SK-N-MC (cell line): Measurements from ENCODE around the gene TRPM1.

Experiments
- DNase-seq: peaks from one replicate; pipeline ENCODE4 v3.0.0-alpha.2; 2011; ENCODE audit warnings: low read depth, low spot score
- H3K27ac ChIP-seq: fragments of 200-600 bp; sonication (generic); 2 replicates; pipeline ENCODE4 v1.5.1; 2016; ENCODE audit warnings: mixed run types
- H3K36me3 ChIP-seq: fragments of 200-600 bp; sonication (generic); 2 replicates; pipeline ENCODE4 v1.6.1; 2017; ENCODE audit warnings: antibody characterized with exemption, low read length, mixed read lengths; ENCODE audit not compliant: insufficient read depth
- H3K4me3 ChIP-seq: fragments of 200-600 bp; sonication (generic); 2 replicates; pipeline ENCODE4 v1.5.1; 2016
- H3K9ac ChIP-seq: fragments of 200-600 bp; sonication (generic); 2 replicates; pipeline ENCODE4 v1.8.0; 2017; ENCODE audit warnings: mixed run types, mixed read lengths; ENCODE audit not compliant: insufficient read length
- H3K9me3 ChIP-seq: fragments of 200-600 bp; sonication (generic); 2 replicates; pipeline ENCODE4 v1.6.1; 2017; ENCODE audit warnings: low read depth, mild to moderate bottlenecking, antibody characterized with exemption, low read length, moderate library complexity, mixed read lengths
- EZH2 ChIP-seq: fragments of 200-600 bp; sonication (generic); IDR thresholded peaks from one replicate; pipeline ENCODE4 v1.6.1; 2017; ENCODE audit warnings: antibody characterized with exemption
- FOXP2 ChIP-seq: optimal IDR thresholded peaks from 2 replicates; pipeline ENCODE3; 2011; ENCODE audit warnings: mild to moderate bottlenecking, moderate library complexity; ENCODE audit not compliant: insufficient read depth; ENCODE audit errors: extremely low read length, control extremely low read depth
- POLR2AphosphoS5 ChIP-seq: IDR thresholded peaks from 2 replicates; pipeline ENCODE4 v1.6.1; 2012; ENCODE audit warnings: mild to moderate bottlenecking, low read depth, low read length, borderline replicate concordance

The TRPM1 gene

DNA sequence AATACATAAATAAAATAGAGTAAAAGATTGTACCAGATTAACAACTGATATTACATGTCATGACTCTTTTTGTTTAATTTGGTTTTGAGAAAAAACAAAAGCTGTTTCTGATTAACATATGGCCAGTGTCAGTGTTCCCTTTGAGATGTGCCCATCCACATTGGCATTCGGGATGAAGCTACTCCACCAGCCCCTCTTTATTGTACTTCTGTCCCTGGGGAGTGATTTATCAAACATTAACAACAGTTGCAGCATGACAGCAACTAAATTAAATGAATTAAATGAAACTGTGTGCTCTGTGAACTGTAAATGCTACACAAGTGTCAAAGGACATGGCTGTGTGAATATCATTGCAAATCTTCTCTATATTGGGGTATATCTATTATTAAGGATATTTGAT lies 84.2 kb downstream of the TRPM1 start:
- no peak overlapping the region for H3K27ac ChIP-seq
- no peaks in the 10 kb centered on the region for H3K36me3 ChIP-seq
- no peak overlapping the region for H3K9ac ChIP-seq
- no peak overlapping the region for H3K4me3 ChIP-seq
- no peaks in the 10 kb centered on the region; the same call in 1 of the 2 replicates for H3K9me3 ChIP-seq
- DNase-seq = no peak
- TF ChIP-seq POLR2AphosphoS5 (no peak), FOXP2 (no peak), EZH2 (no peak)

DNA sequence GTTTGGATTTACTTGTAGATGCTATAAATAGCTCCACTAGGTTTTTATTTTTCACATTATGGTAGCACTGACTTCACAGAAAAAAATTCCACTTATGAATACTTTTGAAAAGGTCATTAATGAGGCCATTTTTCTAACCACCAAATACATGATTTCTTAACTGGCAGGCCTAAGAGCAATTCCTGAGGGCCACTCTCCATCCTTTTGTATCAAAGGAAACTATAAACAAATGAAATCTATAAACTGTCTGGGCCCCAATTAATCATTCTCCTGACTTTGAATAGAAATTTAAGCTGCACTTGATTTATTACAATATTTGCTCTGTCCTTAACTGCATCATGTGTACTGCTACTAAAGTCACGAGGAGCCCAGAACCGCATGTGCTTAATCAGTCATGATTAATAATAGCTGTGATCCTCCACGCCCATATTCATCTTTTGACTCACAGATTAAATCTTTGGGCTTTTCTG lies 85.0 kb downstream of the TRPM1 start:
- no peaks in the 10 kb centered on the region for H3K36me3 ChIP-seq
- DNase-seq = no peak
- H3K4me3 ChIP-seq = no peak overlapping the region
- H3K9ac ChIP-seq = no peak overlapping the region
- TF ChIP-seq FOXP2 (no peak), POLR2AphosphoS5 (no peak), EZH2 (no peak)
- no peak overlapping the region for H3K27ac ChIP-seq
- no peaks in the 10 kb centered on the region; the same call in 1 of the 2 replicates for H3K9me3 ChIP-seq

DNA sequence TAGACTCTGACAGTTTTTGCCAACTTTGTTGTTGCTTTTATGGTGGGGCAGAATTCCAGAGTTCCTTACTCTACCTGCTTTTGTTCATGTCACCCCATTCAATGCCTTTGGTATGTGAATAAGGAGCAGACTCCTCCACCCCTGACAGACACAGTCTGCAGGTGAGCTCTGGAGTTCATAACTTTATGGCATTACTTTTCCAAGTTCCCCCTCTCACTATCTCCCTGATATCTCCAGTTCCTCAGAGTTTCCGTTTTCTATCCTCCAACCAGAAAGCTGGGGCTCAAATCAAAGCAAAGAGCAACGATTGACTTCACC lies 87.0 kb downstream of the TRPM1 start:
- no peak overlapping the region for H3K27ac ChIP-seq
- no peak overlapping the region for H3K9ac ChIP-seq
- TF ChIP-seq EZH2 (no peak), FOXP2 (no peak), POLR2AphosphoS5 (no peak)
- no peak for DNase-seq
- H3K4me3 ChIP-seq = no peak overlapping the region
- H3K9me3 ChIP-seq = no peaks in the 10 kb centered on the region; the same call in 1 of the 2 replicates
- no peaks in the 10 kb centered on the region for H3K36me3 ChIP-seq

DNA sequence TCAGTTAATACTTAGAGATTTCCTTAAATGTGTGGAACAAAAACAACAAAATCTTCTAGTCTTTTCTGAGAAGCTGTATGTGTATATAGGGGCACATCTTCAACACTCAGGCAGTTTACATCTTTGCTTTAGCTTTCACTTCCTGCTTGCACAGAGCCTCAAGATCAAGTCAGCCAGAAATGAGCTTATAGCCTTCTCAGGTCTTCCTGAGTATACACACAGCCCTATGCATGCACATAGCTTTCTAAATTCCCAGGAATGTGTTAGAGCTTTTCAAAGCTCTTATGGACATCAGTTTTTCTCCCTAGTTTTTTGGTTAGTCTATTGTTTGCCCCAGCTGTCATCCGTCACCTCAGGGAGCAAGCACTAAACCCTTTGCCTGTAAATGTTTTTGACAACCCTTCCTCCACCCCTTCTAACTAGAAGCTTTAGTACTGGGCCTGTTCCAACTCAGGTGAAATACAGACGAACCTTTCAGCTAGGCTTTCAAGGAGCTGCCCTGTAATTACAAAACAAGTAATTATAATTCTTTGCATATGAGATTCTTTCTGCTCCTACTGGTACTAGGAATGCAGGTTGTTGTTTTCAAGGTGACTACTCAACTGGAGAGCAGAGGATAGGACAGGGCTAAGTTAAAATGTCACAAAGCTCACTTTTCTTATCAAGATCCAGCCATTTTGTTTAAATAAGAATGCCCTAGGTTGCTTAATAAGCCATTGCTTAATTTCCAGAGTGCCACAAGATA lies 87.5 kb downstream of the TRPM1 start:
- Histone ChIP-seq H3K27ac (no peak overlapping the region), H3K9ac (no peak overlapping the region), H3K36me3 (no peaks in the 10 kb centered on the region), H3K9me3 (no peaks in the 10 kb centered on the region; the same call in 1 of the 2 replicates), H3K4me3 (no peak overlapping the region)
- TF ChIP-seq FOXP2 = no peak
- no peak for TF ChIP-seq POLR2AphosphoS5
- no peak for TF ChIP-seq EZH2
- no peak for DNase-seq

DNA sequence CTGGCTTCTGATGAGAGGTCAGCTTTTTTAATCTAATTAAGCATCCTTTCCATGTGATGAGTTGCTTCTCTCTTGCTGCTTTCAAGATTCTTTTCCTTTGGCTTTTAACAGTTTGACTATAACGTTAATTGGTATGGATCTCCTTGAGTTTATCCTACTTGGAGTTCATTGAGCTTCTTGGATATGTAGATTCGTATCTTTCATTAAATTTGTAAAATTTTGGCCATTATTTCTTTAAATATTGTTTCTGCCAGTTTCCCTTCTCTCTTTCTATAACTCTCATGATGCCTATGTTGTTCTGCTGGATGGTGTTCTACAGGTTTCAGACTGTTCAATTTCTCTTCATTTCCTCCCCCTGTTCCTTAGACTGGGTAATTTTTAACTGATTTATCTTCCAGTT lies 89.1 kb downstream of the TRPM1 start:
- DNase-seq = no peak
- Histone ChIP-seq H3K36me3 (no peaks in the 10 kb centered on the region), H3K27ac (no peak overlapping the region), H3K9ac (no peak overlapping the region), H3K9me3 (no peaks in the 10 kb centered on the region; the same call in 1 of the 2 replicates), H3K4me3 (no peak overlapping the region)
- no peak for TF ChIP-seq FOXP2
- no peak for TF ChIP-seq POLR2AphosphoS5
- TF ChIP-seq EZH2 = no peak

DNA sequence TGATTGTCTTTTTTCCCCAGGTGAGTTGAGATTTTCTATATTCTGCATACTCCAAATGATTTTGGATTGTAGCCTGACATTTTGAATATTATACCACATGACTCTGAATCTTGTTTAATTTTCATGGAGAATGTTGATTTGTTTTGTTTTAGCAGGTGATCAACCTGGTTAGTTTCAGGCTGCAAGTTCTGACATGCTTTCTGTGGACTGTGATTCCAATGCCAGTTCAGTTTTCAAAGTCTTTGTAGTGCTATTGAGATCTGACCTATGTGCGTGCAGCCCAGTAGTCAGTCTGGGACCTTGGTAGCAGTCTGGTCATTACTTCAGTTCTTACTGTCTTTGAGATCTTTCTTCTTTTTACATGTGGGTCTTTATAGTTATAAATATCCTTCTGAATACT lies 91.5 kb downstream of the TRPM1 start:
- Histone ChIP-seq H3K9ac (no peak overlapping the region), H3K9me3 (no peaks in the 10 kb centered on the region; the same call in 1 of the 2 replicates), H3K4me3 (no peak overlapping the region), H3K27ac (no peak overlapping the region), H3K36me3 (no peaks in the 10 kb centered on the region)
- no peak for TF ChIP-seq FOXP2
- TF ChIP-seq POLR2AphosphoS5 = no peak
- TF ChIP-seq EZH2 = no peak
- no peak for DNase-seq

DNA sequence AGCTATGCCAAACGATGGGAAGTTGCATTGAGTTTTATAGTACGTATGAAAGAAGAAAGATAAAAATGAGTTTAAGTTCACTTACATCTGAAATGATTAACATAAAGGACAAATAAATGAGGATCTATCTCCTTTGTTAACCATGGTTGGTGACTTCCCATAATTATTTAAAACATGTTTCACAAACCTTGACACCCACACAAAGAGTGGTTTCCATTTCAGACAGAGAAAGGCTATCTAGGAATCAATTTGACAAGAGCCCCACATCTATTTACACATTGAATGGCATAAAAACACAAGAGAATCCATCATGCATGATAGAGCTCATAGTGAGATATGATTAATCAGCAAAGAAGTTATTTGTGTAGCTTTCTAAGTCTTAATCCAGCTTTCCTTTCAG lies 95.9 kb downstream of the TRPM1 start:
- H3K4me3 ChIP-seq = no peak overlapping the region
- H3K27ac ChIP-seq = no peak overlapping the region
- H3K36me3 ChIP-seq = no peaks in the 10 kb centered on the region
- no peak overlapping the region for H3K9ac ChIP-seq
- no peak for DNase-seq
- no peaks in the 10 kb centered on the region for H3K9me3 ChIP-seq
- TF ChIP-seq EZH2 (no peak), FOXP2 (no peak), POLR2AphosphoS5 (no peak)

DNA sequence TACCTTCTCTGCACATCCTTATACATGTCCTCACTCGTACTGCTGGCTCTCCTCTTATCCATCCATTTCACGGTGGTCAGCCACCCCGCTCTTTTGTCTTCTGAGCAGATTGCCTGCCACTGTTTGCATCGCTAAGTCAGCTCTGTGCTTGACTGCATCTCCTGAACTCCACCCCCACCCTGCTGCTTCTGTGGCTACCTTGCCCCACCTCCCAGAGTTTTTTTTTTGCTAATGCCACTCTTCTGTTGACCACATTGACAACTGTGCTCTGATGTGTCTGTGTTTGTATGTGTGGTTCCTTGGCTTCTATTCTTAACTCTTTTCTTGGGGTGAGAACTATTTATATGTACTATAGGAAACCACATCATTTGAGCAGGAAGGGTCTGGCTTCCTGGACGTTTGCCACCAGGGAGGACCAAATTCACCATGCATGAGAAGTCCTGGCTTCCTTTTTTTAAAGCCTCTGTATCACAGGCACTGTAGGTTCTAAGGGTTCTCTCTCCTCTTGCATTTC lies 97.2 kb downstream of the TRPM1 start:
- Histone ChIP-seq H3K9me3 (no peaks in the 10 kb centered on the region), H3K36me3 (no peaks in the 10 kb centered on the region), H3K27ac (no peak overlapping the region), H3K4me3 (no peak overlapping the region), H3K9ac (no peak overlapping the region)
- no peak for TF ChIP-seq POLR2AphosphoS5
- no peak for TF ChIP-seq EZH2
- TF ChIP-seq FOXP2 = no peak
- DNase-seq = no peak
